HepG2 (cell line): ENCODE measurements around the gene TBL3. TPM values are rescaled to one million over a fixed set of nuclear protein-coding genes. Genes with fewer than 3 reads are reported as not detected.

Experiments
- BCL6 ChIP-seq: IDR thresholded peaks from 2 replicates; pipeline ENCODE4 v1.6.1; 2016; ENCODE audit warnings: missing genetic modification reagents, missing compliant biosample characterization
- DNMT3B ChIP-seq: conservative IDR thresholded peaks from 2 replicates; pipeline ENCODE4 v1.6.1; 2016; ENCODE audit warnings: missing biosample characterization, control low read depth
- ESRRA ChIP-seq: sonication (generic); formaldehyde crosslinking; IDR thresholded peaks from 2 replicates; pipeline ENCODE4 v1.5.1; 2020; ENCODE audit warnings: mild to moderate bottlenecking, low read depth, missing genetic modification reagents
- MTA1 ChIP-seq: sonication (generic); formaldehyde crosslinking; IDR thresholded peaks from 2 replicates; pipeline ENCODE4 v1.4.0; 2020; ENCODE audit warnings: missing genetic modification reagents, mild to moderate bottlenecking, borderline replicate concordance
- POLR2AphosphoS2 ChIP-seq: IDR thresholded peaks from 2 replicates; pipeline ENCODE4 v1.6.1; 2011; ENCODE audit warnings: low read depth, low read length, improper control_type of control experiment
- REPIN1 ChIP-seq: sonication (generic); formaldehyde crosslinking; IDR thresholded peaks from 2 replicates; pipeline ENCODE4 v1.8.0; 2022; ENCODE audit warnings: missing genetic modification reagents, low read depth, mild to moderate bottlenecking, borderline replicate concordance
- SALL1 ChIP-seq: sonication (generic); formaldehyde crosslinking; IDR thresholded peaks from 2 replicates; pipeline ENCODE4 v1.8.0; 2022; ENCODE audit warnings: mild to moderate bottlenecking, missing genetic modification reagents
- SRSF4 ChIP-seq: fragments of 200-400 bp; formaldehyde crosslinking; IDR thresholded peaks from one replicate; pipeline ENCODE4 v1.6.1; 2018; ENCODE audit warnings: mild to moderate bottlenecking, low read depth, low read length, moderate library complexity; ENCODE audit not compliant: poor library complexity, severe bottlenecking
- THYN1 ChIP-seq: sonication (generic); formaldehyde crosslinking; IDR thresholded peaks from 2 replicates; pipeline ENCODE4 v1.8.1; 2023; ENCODE audit warnings: low read depth, mild to moderate bottlenecking, moderate library complexity, missing genetic modification reagents, borderline replicate concordance
- ZFP90 ChIP-seq: sonication (generic); formaldehyde crosslinking; IDR thresholded peaks from 2 replicates; pipeline ENCODE4 v1.8.0; 2022; ENCODE audit warnings: missing genetic modification reagents, mild to moderate bottlenecking, inconsistent platforms, borderline replicate concordance
- ZNF232 ChIP-seq: sonication (generic); formaldehyde crosslinking; IDR thresholded peaks from 2 replicates; pipeline ENCODE4 v1.4.0; 2020; ENCODE audit warnings: missing genetic modification reagents, borderline replicate concordance
- ZNF350 ChIP-seq: sonication (generic); formaldehyde crosslinking; IDR thresholded peaks from 2 replicates; pipeline ENCODE4 v1.4.0; 2020; ENCODE audit warnings: mild to moderate bottlenecking, low read depth, missing genetic modification reagents, borderline replicate concordance
- ZNF382 ChIP-seq: sonication (generic); formaldehyde crosslinking; IDR thresholded peaks from 2 replicates; pipeline ENCODE4 v1.5.0; 2020; ENCODE audit warnings: missing genetic modification reagents, mild to moderate bottlenecking, borderline replicate concordance
- ZNF550 ChIP-seq: sonication (generic); formaldehyde crosslinking; IDR thresholded peaks from 2 replicates; pipeline ENCODE4 v1.4.0; 2020; ENCODE audit warnings: mild to moderate bottlenecking, missing genetic modification reagents, borderline replicate concordance
- ZNF563 ChIP-seq: sonication (generic); formaldehyde crosslinking; IDR thresholded peaks from 2 replicates; pipeline ENCODE4 v1.8.0; 2022; ENCODE audit warnings: mild to moderate bottlenecking, moderate library complexity, missing genetic modification reagents
- ZNF570 ChIP-seq: sonication (generic); formaldehyde crosslinking; IDR thresholded peaks from 2 replicates; pipeline ENCODE4 v1.4.0; 2020; ENCODE audit warnings: mild to moderate bottlenecking, missing genetic modification reagents, borderline replicate concordance
- ZNF713 ChIP-seq: sonication (generic); formaldehyde crosslinking; IDR thresholded peaks from 2 replicates; pipeline ENCODE4 v1.4.0; 2020; ENCODE audit warnings: mild to moderate bottlenecking, missing genetic modification reagents
- ZNF773 ChIP-seq: sonication (generic); formaldehyde crosslinking; IDR thresholded peaks from 2 replicates; pipeline ENCODE4 v1.4.0; 2020; ENCODE audit warnings: missing genetic modification reagents, borderline replicate concordance
- ZNF782 ChIP-seq: sonication (generic); formaldehyde crosslinking; IDR thresholded peaks from 2 replicates; pipeline ENCODE4 v1.4.0; 2020; ENCODE audit warnings: missing genetic modification reagents, mild to moderate bottlenecking, borderline replicate concordance
- polyA plus RNA-seq, 8 experiments: library from polyadenylated mRNA; depleted of rRNA in 3 of 8; stranded (reverse) in 7 of 8; unstranded in 1 of 8; fragments of >200 nt; fragmentation: Illumina TruSeq in 4 of 8; extraction: Trizol in 4 of 8; gene quantifications; 2 replicates each; pipeline versions ENCODE4 v1.2.1 to v1.2.3, GENCODE V29; 2011 to 2016; ENCODE audit warnings: low read depth in 4 of 8, missing spikeins in 1 of 8, mixed read lengths in 1 of 8; ENCODE audit not compliant: insufficient read depth in 1 of 8
- total RNA-seq, 5 experiments: library from RNA; depleted of rRNA; stranded (reverse); fragments of >200 nt; fragmentation: Illumina TruSeq; extraction: Trizol; gene quantifications; 2 replicates each; pipeline ENCODE4 v1.2.3, GENCODE V29; 2016; ENCODE audit warnings: low read depth in 1 of 5
- TF ChIP-seq, protein P1 (sequence below): sonication (generic); formaldehyde crosslinking; IDR thresholded peaks from 2 replicates; pipeline ENCODE4 v1.4.0; 2020; ENCODE audit warnings: missing genetic modification reagents
- TF ChIP-seq, protein P2 (sequence below): sonication (generic); formaldehyde crosslinking; IDR thresholded peaks from 2 replicates; pipeline ENCODE4 v1.4.0; 2020; ENCODE audit warnings: missing genetic modification reagents, borderline replicate concordance
- TF ChIP-seq, protein P3 (sequence below): sonication (generic); formaldehyde crosslinking; IDR thresholded peaks from 2 replicates; pipeline ENCODE4 v1.4.0; 2020; ENCODE audit warnings: mild to moderate bottlenecking, missing genetic modification reagents
- TF ChIP-seq, protein P4 (sequence below): IDR thresholded peaks from 2 replicates; pipeline ENCODE4 v1.6.1; 2016; ENCODE audit warnings: control low read depth
- TF ChIP-seq, protein P5 (sequence below): IDR thresholded peaks from 2 replicates; pipeline ENCODE4 v1.6.1; 2016

TBL3 gene
- total and polyA plus RNA-seq, 2 of the 13 experiments (the other 11 are each of a cell fraction or from before 2014, with no cell fraction given) = 16.8 to 38.0 TPM

DNA sequence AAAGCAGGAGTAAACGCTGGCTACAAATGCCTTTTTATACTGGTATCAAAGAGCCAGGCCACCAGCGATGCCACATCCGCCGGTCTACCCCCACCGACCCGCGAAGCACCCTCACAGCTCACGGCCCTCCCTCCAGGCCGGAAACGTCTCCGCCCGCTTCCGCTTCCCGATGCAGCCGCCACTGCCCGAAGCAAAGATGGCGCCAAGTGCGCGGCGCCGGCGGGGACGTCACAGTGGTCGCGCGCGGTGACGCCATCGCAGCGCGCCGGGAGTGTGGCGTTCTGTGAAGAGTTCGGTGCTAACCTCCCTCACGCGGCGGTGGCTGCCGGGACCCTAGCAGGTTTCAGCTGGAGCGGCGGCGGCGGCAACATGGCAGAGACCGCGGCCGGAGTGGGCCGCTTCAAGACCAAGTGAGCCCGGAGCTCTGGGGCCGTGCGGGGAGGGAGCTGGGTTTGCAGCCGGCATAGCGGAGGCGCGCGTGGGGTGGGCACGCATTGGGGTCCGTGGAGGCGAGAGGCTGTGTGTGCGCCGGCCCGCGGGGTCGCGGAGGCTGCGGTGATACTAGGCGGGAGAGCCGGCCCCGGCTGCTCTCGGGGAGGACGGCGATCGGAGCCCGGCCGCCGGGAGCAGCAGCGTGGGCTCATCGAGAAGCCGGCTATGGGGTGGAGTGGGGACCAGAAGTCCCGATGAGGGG is at the start of gene TBL3 (continued):
- TF ChIP-seq ZNF563 (peak; percentile 57; the same call in 1 of the 2 replicates), DNMT3B (CRISPR knock-in tag) (peak; percentile 65), ZNF382 (no peak), ZNF782 (peak; percentile 44; the same call in 1 of the 2 replicates), POLR2AphosphoS2 (no peak), ZNF773 (CRISPR knock-in tag) (no peak), SRSF4 (no peak), ZNF232 (CRISPR knock-in tag) (0 out of 2 replicates have a peak, but pooled peaks have one; percentile 52), SALL1 (peak; percentile 89), ZNF350 (CRISPR knock-in tag) (peak; percentile 93; the same call in 1 of the 2 replicates), REPIN1 (CRISPR knock-in tag) (peak; percentile 81; the same call in 1 of the 2 replicates), ZFP90 (peak; percentile 91; the same call in 1 of the 2 replicates), ZNF550 (no peak), ESRRA (CRISPR knock-in tag) (peak; percentile 63; the same call in 1 of the 2 replicates), ZNF713 (peak; percentile 96), BCL6 (CRISPR knock-in tag) (peak; percentile 59; the same call in 1 of the 2 replicates), MTA1 (peak; percentile 94), THYN1 (CRISPR knock-in tag) (no peak), ZNF570 (CRISPR knock-in tag) (no peak)
- TF ChIP-seq, protein P1, sequence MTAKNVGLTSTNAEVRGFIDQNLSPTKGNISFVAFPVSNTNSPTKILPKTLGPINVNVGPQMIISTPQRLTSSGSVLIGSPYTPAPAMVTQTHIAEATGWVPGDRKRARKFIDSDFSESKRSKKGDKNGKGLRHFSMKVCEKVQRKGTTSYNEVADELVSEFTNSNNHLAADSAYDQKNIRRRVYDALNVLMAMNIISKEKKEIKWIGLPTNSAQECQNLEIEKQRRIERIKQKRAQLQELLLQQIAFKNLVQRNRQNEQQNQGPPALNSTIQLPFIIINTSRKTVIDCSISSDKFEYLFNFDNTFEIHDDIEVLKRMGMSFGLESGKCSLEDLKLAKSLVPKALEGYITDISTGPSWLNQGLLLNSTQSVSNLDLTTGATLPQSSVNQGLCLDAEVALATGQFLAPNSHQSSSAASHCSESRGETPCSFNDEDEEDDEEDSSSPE = peak; percentile 88
- TF ChIP-seq, protein P2, sequence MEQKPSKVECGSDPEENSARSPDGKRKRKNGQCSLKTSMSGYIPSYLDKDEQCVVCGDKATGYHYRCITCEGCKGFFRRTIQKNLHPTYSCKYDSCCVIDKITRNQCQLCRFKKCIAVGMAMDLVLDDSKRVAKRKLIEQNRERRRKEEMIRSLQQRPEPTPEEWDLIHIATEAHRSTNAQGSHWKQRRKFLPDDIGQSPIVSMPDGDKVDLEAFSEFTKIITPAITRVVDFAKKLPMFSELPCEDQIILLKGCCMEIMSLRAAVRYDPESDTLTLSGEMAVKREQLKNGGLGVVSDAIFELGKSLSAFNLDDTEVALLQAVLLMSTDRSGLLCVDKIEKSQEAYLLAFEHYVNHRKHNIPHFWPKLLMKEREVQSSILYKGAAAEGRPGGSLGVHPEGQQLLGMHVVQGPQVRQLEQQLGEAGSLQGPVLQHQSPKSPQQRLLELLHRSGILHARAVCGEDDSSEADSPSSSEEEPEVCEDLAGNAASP (CRISPR knock-in tag) = peak; percentile 80; the same call in 1 of the 2 replicates
- TF ChIP-seq, protein P3, sequence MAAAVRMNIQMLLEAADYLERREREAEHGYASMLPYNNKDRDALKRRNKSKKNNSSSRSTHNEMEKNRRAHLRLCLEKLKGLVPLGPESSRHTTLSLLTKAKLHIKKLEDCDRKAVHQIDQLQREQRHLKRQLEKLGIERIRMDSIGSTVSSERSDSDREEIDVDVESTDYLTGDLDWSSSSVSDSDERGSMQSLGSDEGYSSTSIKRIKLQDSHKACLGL (CRISPR knock-in tag) = peak; percentile 91
- TF ChIP-seq, protein P4, sequence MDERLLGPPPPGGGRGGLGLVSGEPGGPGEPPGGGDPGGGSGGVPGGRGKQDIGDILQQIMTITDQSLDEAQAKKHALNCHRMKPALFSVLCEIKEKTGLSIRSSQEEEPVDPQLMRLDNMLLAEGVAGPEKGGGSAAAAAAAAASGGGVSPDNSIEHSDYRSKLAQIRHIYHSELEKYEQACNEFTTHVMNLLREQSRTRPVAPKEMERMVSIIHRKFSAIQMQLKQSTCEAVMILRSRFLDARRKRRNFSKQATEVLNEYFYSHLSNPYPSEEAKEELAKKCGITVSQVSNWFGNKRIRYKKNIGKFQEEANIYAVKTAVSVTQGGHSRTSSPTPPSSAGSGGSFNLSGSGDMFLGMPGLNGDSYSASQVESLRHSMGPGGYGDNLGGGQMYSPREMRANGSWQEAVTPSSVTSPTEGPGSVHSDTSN (CRISPR knock-in tag) = no peak; the same call in 1 of the 2 replicates
- TF ChIP-seq, protein P5, sequence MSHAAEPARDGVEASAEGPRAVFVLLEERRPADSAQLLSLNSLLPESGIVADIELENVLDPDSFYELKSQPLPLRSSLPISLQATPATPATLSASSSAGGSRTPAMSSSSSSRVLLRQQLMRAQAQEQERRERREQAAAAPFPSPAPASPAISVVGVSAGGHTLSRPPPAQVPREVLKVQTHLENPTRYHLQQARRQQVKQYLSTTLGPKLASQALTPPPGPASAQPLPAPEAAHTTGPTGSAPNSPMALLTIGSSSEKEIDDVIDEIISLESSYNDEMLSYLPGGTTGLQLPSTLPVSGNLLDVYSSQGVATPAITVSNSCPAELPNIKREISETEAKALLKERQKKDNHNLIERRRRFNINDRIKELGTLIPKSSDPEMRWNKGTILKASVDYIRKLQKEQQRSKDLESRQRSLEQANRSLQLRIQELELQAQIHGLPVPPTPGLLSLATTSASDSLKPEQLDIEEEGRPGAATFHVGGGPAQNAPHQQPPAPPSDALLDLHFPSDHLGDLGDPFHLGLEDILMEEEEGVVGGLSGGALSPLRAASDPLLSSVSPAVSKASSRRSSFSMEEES (CRISPR knock-in tag) = peak; percentile 68
